ENCODE data around the gene MYO3B.

GRCh38 chr2:170201734-170202393, 23.9 kb downstream of the MYO3B start:
- TF ChIP-seq, protein P1, sequence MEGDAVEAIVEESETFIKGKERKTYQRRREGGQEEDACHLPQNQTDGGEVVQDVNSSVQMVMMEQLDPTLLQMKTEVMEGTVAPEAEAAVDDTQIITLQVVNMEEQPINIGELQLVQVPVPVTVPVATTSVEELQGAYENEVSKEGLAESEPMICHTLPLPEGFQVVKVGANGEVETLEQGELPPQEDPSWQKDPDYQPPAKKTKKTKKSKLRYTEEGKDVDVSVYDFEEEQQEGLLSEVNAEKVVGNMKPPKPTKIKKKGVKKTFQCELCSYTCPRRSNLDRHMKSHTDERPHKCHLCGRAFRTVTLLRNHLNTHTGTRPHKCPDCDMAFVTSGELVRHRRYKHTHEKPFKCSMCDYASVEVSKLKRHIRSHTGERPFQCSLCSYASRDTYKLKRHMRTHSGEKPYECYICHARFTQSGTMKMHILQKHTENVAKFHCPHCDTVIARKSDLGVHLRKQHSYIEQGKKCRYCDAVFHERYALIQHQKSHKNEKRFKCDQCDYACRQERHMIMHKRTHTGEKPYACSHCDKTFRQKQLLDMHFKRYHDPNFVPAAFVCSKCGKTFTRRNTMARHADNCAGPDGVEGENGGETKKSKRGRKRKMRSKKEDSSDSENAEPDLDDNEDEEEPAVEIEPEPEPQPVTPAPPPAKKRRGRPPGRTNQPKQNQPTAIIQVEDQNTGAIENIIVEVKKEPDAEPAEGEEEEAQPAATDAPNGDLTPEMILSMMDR (IDR thresholded peaks at IDR 0.05) = no peak
- TF ChIP-seq EP300 (IDR thresholded peaks at IDR 0.05; ENCODE audit: borderline replicate concordance in 1 of 2, low read depth in 1 of 2, low read length in 1 of 2) = no peak
- no peak for TF ChIP-seq NFIC (IDR thresholded peaks at IDR 0.05; ENCODE audit: borderline replicate concordance)
- no peak for TF ChIP-seq TEAD4 (IDR thresholded peaks at IDR 0.05; ENCODE audit: borderline replicate concordance, insufficient read depth)
- no peak for TF ChIP-seq FOXJ3 (CRISPR knock-in tag; IDR thresholded peaks at IDR 0.05)
- no peak for TF ChIP-seq MXI1 (IDR thresholded peaks at IDR 0.05; ENCODE audit: low read depth, low read length)
- no peak for TF ChIP-seq RFX5 (IDR thresholded peaks at IDR 0.05; ENCODE audit: low read length)
- TF ChIP-seq FOXM1 (IDR thresholded peaks at IDR 0.05; ENCODE audit: low read depth) = no peak
- no peak for TF ChIP-seq PBX3 (IDR thresholded peaks at IDR 0.05)

Measured in SK-N-SH (cell line).